OCI-LY3 (cell line): Measurements from ENCODE around the gene DNAJC17.

Source experiments
- H2AFZ ChIP-seq: fragments of 200-600, 300-600 bp; shearing (Covaris generic); 2 replicates; pipeline ENCODE4 v1.6.0; 2014; ENCODE audit warnings: antibody characterized with exemption, low read depth, low read length
- H3K27ac ChIP-seq: fragments of 200-600, 300-600 bp; sonication (generic); 2 replicates; pipeline ENCODE4 v1.5.1; 2014; ENCODE audit warnings: mild to moderate bottlenecking, low read length, moderate library complexity, mixed read lengths
- H3K27me3 ChIP-seq: fragments of 200-600, 300-600 bp; sonication (generic); 2 replicates; pipeline ENCODE4 v1.6.1; 2014; ENCODE audit warnings: low read depth, low read length, mixed read lengths
- H3K36me3 ChIP-seq: fragments of 200-600, 300-600 bp; sonication (generic); replicated peaks from 2 replicates; pipeline ENCODE3; 2014; ENCODE audit warnings: low read depth, low read length, mixed read lengths
- H3K4me1 ChIP-seq: fragments of 300-600, 200-600 bp; sonication (generic); 2 replicates; pipeline ENCODE4 v1.6.1; 2014; ENCODE audit warnings: low read length, mixed read lengths
- H3K4me2 ChIP-seq: fragments of 200-600, 300-600 bp; sonication (generic); 2 replicates; pipeline ENCODE4 v1.6.1; 2014; ENCODE audit warnings: low read length, mixed read lengths
- H3K4me3 ChIP-seq: fragments of 300-600, 200-600 bp; sonication (generic); 2 replicates; pipeline ENCODE4 v1.5.1; 2014; ENCODE audit warnings: antibody characterized with exemption, mild to moderate bottlenecking, low read length, moderate library complexity
- H3K79me2 ChIP-seq: fragments of 300-600, 200-600 bp; shearing (Covaris generic); 2 replicates; pipeline ENCODE4 v1.6.1; 2014; ENCODE audit warnings: mild to moderate bottlenecking, low read length, mixed read lengths
- H3K9ac ChIP-seq: fragments of 300-600, 200-600 bp; shearing (Covaris generic); 2 replicates; pipeline ENCODE4 v1.6.0; 2014; ENCODE audit warnings: mild to moderate bottlenecking, low read length, moderate library complexity
- H3K9me3 ChIP-seq: fragments of 200-600, 300-600 bp; shearing (Covaris generic); 2 replicates; pipeline ENCODE4 v1.6.1; 2014; ENCODE audit warnings: low read length, mixed read lengths; ENCODE audit not compliant: insufficient read depth
- H4K20me1 ChIP-seq: fragments of 200-600, 300-600 bp; sonication (generic); 2 replicates; pipeline ENCODE4 v1.6.1; 2016; ENCODE audit warnings: low read length, mixed read lengths; ENCODE audit not compliant: insufficient read depth
- EZH2phosphoT487 ChIP-seq: fragments of 200-600 bp; shearing (Covaris generic); IDR thresholded peaks from 2 replicates; pipeline ENCODE4 v1.6.1; 2018; ENCODE audit warnings: antibody characterized with exemption, mixed run types, low read depth
- TF ChIP-seq, protein P1 (sequence below): fragments of 200-600, 300-600 bp; sonication (generic); IDR thresholded peaks from 2 replicates; pipeline ENCODE4 v1.5.1; 2014; ENCODE audit warnings: antibody characterized with exemption, low read length, low read depth

The DNAJC17 gene

DNA sequence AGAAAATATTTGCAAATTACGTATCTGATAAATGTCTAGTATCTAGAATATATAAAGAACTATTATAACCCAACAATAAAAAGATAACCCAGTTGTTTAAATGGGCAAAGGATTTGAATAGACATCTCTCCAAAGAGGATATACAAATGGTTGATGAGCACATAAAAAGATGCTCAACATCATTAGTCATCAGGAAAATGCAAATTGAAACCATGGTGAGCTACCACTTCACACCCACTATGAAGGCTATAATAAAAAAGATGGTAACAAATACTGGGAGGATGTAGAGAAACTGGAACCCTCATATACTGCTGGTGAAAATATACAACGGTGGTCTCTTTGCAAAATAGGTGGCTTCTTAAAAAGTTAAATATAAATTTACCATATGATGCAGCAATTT, 84.3 kb downstream of the DNAJC17 start:
- no peaks in the 10 kb centered on the region for H3K9me3 ChIP-seq
- H2AFZ ChIP-seq, result no peak overlapping the region
- no peak overlapping the region for H3K27ac ChIP-seq
- no peaks in the 10 kb centered on the region for H4K20me1 ChIP-seq
- TF ChIP-seq EZH2phosphoT487, result no peak
- TF ChIP-seq, protein P1, sequence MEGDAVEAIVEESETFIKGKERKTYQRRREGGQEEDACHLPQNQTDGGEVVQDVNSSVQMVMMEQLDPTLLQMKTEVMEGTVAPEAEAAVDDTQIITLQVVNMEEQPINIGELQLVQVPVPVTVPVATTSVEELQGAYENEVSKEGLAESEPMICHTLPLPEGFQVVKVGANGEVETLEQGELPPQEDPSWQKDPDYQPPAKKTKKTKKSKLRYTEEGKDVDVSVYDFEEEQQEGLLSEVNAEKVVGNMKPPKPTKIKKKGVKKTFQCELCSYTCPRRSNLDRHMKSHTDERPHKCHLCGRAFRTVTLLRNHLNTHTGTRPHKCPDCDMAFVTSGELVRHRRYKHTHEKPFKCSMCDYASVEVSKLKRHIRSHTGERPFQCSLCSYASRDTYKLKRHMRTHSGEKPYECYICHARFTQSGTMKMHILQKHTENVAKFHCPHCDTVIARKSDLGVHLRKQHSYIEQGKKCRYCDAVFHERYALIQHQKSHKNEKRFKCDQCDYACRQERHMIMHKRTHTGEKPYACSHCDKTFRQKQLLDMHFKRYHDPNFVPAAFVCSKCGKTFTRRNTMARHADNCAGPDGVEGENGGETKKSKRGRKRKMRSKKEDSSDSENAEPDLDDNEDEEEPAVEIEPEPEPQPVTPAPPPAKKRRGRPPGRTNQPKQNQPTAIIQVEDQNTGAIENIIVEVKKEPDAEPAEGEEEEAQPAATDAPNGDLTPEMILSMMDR, result no peak
- no peak overlapping the region for H3K9ac ChIP-seq
- H3K36me3 ChIP-seq, result peaks cover 19% of the 10 kb centered on the region
- H3K4me1 ChIP-seq, result no peaks in the 10 kb centered on the region
- H3K79me2 ChIP-seq, result no peaks in the 10 kb centered on the region
- no peak overlapping the region for H3K4me3 ChIP-seq
- H3K4me2 ChIP-seq, result no peak overlapping the region
- no peaks in the 10 kb centered on the region for H3K27me3 ChIP-seq

DNA sequence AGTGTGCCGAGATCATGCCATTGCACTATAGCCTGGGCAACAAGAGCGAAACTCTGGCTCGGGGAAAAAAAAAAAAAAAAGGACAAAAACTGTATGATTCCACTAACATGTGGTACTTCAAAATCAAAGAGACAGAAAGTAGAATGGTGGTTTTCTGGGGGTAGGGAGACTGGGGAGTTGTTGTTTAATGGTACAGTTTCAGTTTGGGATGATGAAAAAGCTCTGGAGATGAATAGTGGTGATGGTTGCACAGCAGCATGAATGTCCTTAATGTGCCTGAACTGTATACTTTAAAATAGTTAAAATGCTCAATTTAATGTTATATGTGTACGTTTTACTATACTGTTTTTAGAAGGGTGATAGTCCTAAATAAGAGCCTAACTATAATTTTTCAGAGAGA, 84.9 kb downstream of the DNAJC17 start:
- H3K27me3 ChIP-seq, result no peaks in the 10 kb centered on the region
- no peak for TF ChIP-seq EZH2phosphoT487
- TF ChIP-seq, protein P1, result no peak
- no peaks in the 10 kb centered on the region for H3K79me2 ChIP-seq
- no peak overlapping the region for H3K4me2 ChIP-seq
- H3K9ac ChIP-seq, result no peak overlapping the region
- no peaks in the 10 kb centered on the region for H4K20me1 ChIP-seq
- H3K4me3 ChIP-seq, result no peak overlapping the region
- no peak overlapping the region for H2AFZ ChIP-seq
- peaks cover 22% of the 10 kb centered on the region for H3K36me3 ChIP-seq
- H3K27ac ChIP-seq, result no peak overlapping the region
- no peaks in the 10 kb centered on the region for H3K4me1 ChIP-seq
- H3K9me3 ChIP-seq, result no peaks in the 10 kb centered on the region

DNA sequence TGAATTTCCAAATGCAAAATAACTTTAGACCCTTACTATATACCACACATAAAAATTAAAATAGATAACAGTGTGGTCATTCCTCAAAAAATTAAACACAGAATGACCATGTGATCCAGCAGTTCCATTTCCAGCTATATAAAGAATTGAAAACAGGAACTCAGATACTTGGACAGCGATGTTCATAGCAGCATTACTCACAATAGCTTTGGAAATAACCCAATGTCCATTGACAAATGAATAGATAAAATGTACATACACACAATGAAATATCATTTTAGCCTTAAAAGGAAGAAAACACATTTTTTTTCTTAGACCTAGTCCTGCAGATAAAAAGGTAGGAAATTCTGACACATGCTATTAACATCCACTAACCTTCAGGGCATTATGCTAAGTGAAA, 85.6 kb downstream of the DNAJC17 start:
- Histone ChIP-seq H4K20me1 (no peaks in the 10 kb centered on the region), H3K79me2 (no peaks in the 10 kb centered on the region), H3K27me3 (no peaks in the 10 kb centered on the region), H3K36me3 (peaks cover 22% of the 10 kb centered on the region), H3K4me3 (no peak overlapping the region), H3K4me2 (no peak overlapping the region), H2AFZ (no peak overlapping the region), H3K9me3 (no peaks in the 10 kb centered on the region), H3K27ac (no peak overlapping the region), H3K4me1 (no peaks in the 10 kb centered on the region), H3K9ac (no peak overlapping the region)
- TF ChIP-seq, protein P1, result no peak
- TF ChIP-seq EZH2phosphoT487, result no peak

DNA sequence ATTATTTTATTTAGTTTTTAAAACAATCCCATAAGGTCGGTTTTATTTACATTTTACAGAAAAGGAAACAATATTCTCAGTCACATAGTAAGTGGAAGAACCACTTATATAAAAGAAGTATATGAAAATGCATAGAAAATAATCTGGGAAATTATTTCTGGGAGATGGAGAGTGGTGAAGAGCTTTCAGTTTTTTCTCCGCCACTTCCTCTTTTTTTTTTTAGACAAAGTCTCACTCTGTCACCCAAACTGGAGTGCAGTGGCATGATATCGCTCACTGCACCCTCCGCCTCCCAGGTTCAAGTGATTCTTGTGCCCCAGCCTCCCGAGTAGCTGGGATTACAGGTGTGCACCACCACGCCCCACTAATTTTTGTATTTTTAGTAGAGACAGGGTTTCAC, 91.1 kb downstream of the DNAJC17 start:
- no peaks in the 10 kb centered on the region for H3K4me1 ChIP-seq
- H2AFZ ChIP-seq, result no peak overlapping the region
- no peak overlapping the region for H3K9ac ChIP-seq
- no peaks in the 10 kb centered on the region for H3K79me2 ChIP-seq
- TF ChIP-seq, protein P1, result no peak
- no peak for TF ChIP-seq EZH2phosphoT487
- H3K27me3 ChIP-seq, result no peaks in the 10 kb centered on the region
- H3K4me3 ChIP-seq, result no peak overlapping the region
- H3K27ac ChIP-seq, result no peak overlapping the region
- no peak overlapping the region for H3K4me2 ChIP-seq
- no peaks in the 10 kb centered on the region for H4K20me1 ChIP-seq
- no peaks in the 10 kb centered on the region for H3K9me3 ChIP-seq
- H3K36me3 ChIP-seq, result peaks cover 42% of the 10 kb centered on the region
